Thyroid gland (tissue), 4 donors: ENCODE results near the gene RNGTT. TPM values are rescaled to one million over a fixed set of nuclear protein-coding genes. Genes with fewer than 3 reads are reported as not detected.

ENCODE experiments used
- DNase-seq, 2 donors: peaks; one replicate each; pipeline ENCODE4 v3.0.0-alpha.2; 2019
- H3K27ac ChIP-seq, 3 donors: fragments of 200-600 bp; sonication (generic); 1 replicate in 2 of 3; 2 replicates in 1 of 3; pipeline ENCODE4 v1.5.1; 2016 to 2019; ENCODE audit warnings: mild to moderate bottlenecking in 1 of 3, moderate library complexity in 1 of 3
- H3K27me3 ChIP-seq: fragments of 200-600 bp; sonication (generic); one replicate; pipeline ENCODE4 v1.5.1; 2019
- H3K36me3 ChIP-seq, 2 donors: fragments of 200-600 bp; sonication (generic); one replicate each; pipeline ENCODE4 v1.5.1; 2016 to 2019
- H3K4me1 ChIP-seq, 2 donors: fragments of 200-600 bp; sonication (generic); one replicate each; pipeline ENCODE4 v1.5.1; 2017 to 2019
- H3K4me3 ChIP-seq, 3 donors: fragments of 200-600 bp; sonication (generic); replicated peaks in 1 of 3; 1 replicate in 2 of 3; 2 replicates in 1 of 3; pipeline ENCODE4 v1.5.1; 2016; ENCODE audit warnings: mild to moderate bottlenecking in 1 of 3
- H3K9me3 ChIP-seq: fragments of 200-600 bp; sonication (generic); one replicate; pipeline ENCODE4 v1.5.1; 2017
- CTCF ChIP-seq, 6 experiments: fragments of 200-600 bp in 3 of 6; fragments of 450-650 bp in 3 of 6; sonication (generic) in 3 of 6; IDR thresholded peaks; one replicate each; pipeline ENCODE4 v1.5.1; 2016 to 2019; ENCODE audit warnings: antibody characterized with exemption in 6 of 6, mild to moderate bottlenecking in 2 of 6, inconsistent platforms in 1 of 6, moderate library complexity in 1 of 6
- POLR2A ChIP-seq, 2 donors: fragments of 450-650 bp; IDR thresholded peaks; one replicate each; pipeline ENCODE4 v1.6.1; 2017; ENCODE audit warnings: antibody characterized with exemption in 2 of 2, mild to moderate bottlenecking in 2 of 2, moderate library complexity in 1 of 2
- WGBS, 2 donors: methylation state at CpG; one replicate each; pipeline ENCODE4 v1.1.5; 2017; 5-methylcytosine and 5-hydroxymethylcytosine counted together
- intact Hi-C: fragments of 100-400 bp; cut with DNase I; formaldehyde crosslinking; loops from one replicate; pipeline ENCODE4 v1.15.1; 2023
- total RNA-seq, 4 donors: library from RNA; depleted of rRNA; stranded (reverse); fragments of >200 nt; gene quantifications; one replicate each; pipeline ENCODE4 v1.2.3, GENCODE V29; 2016

RNGTT gene
- total RNA-seq, 4 donors from 2014 or later = 19.1 to 31.4 (median 24.8) TPM

GRCh38 chr6:88964509-88964908 is 1.1 kb upstream of the RNGTT start:
- Histone ChIP-seq H3K27ac (peak overlapping the region in 1 of 3 donors; percentile 70), H3K4me1 (peaks cover 14 to 18% of the 10 kb centered on the region in 2 donors), H3K9me3 (no peaks in the 10 kb centered on the region), H3K36me3 (no peaks in the 10 kb centered on the region), H3K4me3 (no peak overlapping the region), H3K27me3 (no peaks in the 10 kb centered on the region)
- 72 to 76% methylated on average over 5 of the region's 5 CpGs for WGBS, 2 donors
- TF ChIP-seq CTCF (IDR thresholded peaks at IDR 0.05) (no peak), POLR2A (IDR thresholded peaks at IDR 0.05) (no peak)
- DNase-seq = no peak
- intact Hi-C loops = loop anchor here (10.0 kb wide), 1 partner anchor 1620 kb away; the partner anchor contains the start of gene MAP3K7

- H3K27ac ChIP-seq = no peak overlapping the region
- peaks cover 9 to 10% of the 10 kb centered on the region in 2 donors for H3K4me1 ChIP-seq
- intact Hi-C loops = no loop called here
- no peak overlapping the region for H3K4me3 ChIP-seq
- H3K27me3 ChIP-seq = no peaks in the 10 kb centered on the region
- no peaks in the 10 kb centered on the region for H3K9me3 ChIP-seq
- DNase-seq = no peak
- TF ChIP-seq CTCF (IDR thresholded peaks at IDR 0.05) = no peak
- no peak for TF ChIP-seq POLR2A (IDR thresholded peaks at IDR 0.05)
- H3K36me3 ChIP-seq = no peaks in the 10 kb centered on the region
Measured at GRCh38 chr6:88958842-88959241, 4.6 kb downstream of the RNGTT start.

GRCh38 chr6:88953550-88954386 is 9.7 kb downstream of the RNGTT start:
- intact Hi-C loops = no loop called here
- TF ChIP-seq CTCF (IDR thresholded peaks at IDR 0.05) (no peak), POLR2A (IDR thresholded peaks at IDR 0.05) (no peak)
- no peak for DNase-seq
- H3K27ac ChIP-seq = no peak overlapping the region
- 98% methylated on average over 2 of the region's 2 CpGs for WGBS, 2 donors
- no peaks in the 10 kb centered on the region for H3K27me3 ChIP-seq
- no peaks in the 10 kb centered on the region for H3K9me3 ChIP-seq
- no peaks in the 10 kb centered on the region for H3K36me3 ChIP-seq
- no peak overlapping the region for H3K4me3 ChIP-seq
- H3K4me1 ChIP-seq = no peaks in the 10 kb centered on the region

- intact Hi-C loops = no loop called here
- no peak for TF ChIP-seq POLR2A (IDR thresholded peaks at IDR 0.05)
- no peak for TF ChIP-seq CTCF (IDR thresholded peaks at IDR 0.05)
- Histone ChIP-seq H3K27me3 (no peaks in the 10 kb centered on the region), H3K4me1 (no peaks in the 10 kb centered on the region), H3K4me3 (no peak overlapping the region), H3K9me3 (no peaks in the 10 kb centered on the region), H3K27ac (no peak overlapping the region), H3K36me3 (no peaks in the 10 kb centered on the region)
- no peak for DNase-seq
- 94 to 100% methylated on average over 1 of the region's 1 CpG for WGBS, 2 donors
Measured at GRCh38 chr6:88952065-88952704, 11.2 kb downstream of the RNGTT start.

GRCh38 chr6:88945415-88946008 is 17.9 kb downstream of the RNGTT start:
- WGBS, 2 donors = 83% methylated on average over 7 of the region's 7 CpGs
- Histone ChIP-seq H3K4me1 (no peaks in the 10 kb centered on the region), H3K27ac (no peak overlapping the region), H3K9me3 (no peaks in the 10 kb centered on the region), H3K36me3 (no peaks in the 10 kb centered on the region), H3K27me3 (no peaks in the 10 kb centered on the region), H3K4me3 (no peak overlapping the region)
- DNase-seq = no peak
- TF ChIP-seq POLR2A (IDR thresholded peaks at IDR 0.05) (no peak), CTCF (IDR thresholded peaks at IDR 0.05) (no peak)
- intact Hi-C loops = no loop called here
